SKM-1 treated with dmso at 0.1 percent for 144 hours (cell line): ENCODE results near the gene HIF1A.
"Not testable (repeated sequence)": the region's sequence is repeated elsewhere in the genome, so short reads cannot be mapped to it uniquely, and the experiment has no call there.

ENCODE experiments used
- DNase-seq: peaks from one replicate; lab custom pipeline; 2025; ENCODE audit not compliant: unreplicated experiment; lab: John Stamatoyannopoulos, UW

HIF1A gene

GRCh38 chr14:61706096-61706690 lies 10.9 kb downstream of the HIF1A start:
- no peak for DNase-seq

GRCh38 chr14:61707774-61708173 lies 12.5 kb downstream of the HIF1A start:
- not testable (repeated sequence) for DNase-seq

- not testable (repeated sequence) for DNase-seq
Measured at GRCh38 chr14:61708693-61709092, 13.4 kb downstream of the HIF1A start.

GRCh38 chr14:61710853-61711817 lies 15.8 kb downstream of the HIF1A start:
- DNase-seq = no peak

- DNase-seq = no peak
Measured at GRCh38 chr14:61712137-61712536, 16.8 kb downstream of the HIF1A start.

GRCh38 chr14:61713724-61714437 lies 18.6 kb downstream of the HIF1A start:
- no peak for DNase-seq

GRCh38 chr14:61716956-61717355 lies 21.6 kb downstream of the HIF1A start:
- DNase-seq = no peak

- no peak for DNase-seq
Measured at GRCh38 chr14:61718039-61718438, 22.7 kb downstream of the HIF1A start.

GRCh38 chr14:61719344-61720293 lies 24.3 kb downstream of the HIF1A start:
- DNase-seq = no peak

- DNase-seq = no peak
Measured at GRCh38 chr14:61720294-61720661, 25.0 kb downstream of the HIF1A start.

- no peak for DNase-seq
Measured at GRCh38 chr14:61720741-61721140, 25.4 kb downstream of the HIF1A start.

GRCh38 chr14:61724133-61724532 lies 28.8 kb downstream of the HIF1A start:
- no peak for DNase-seq

- no peak for DNase-seq
Measured at GRCh38 chr14:61726778-61727658, 31.7 kb downstream of the HIF1A start.

- no peak for DNase-seq
Measured at GRCh38 chr14:61730756-61731373, 35.6 kb downstream of the HIF1A start.

GRCh38 chr14:61733972-61734371 lies 38.7 kb downstream of the HIF1A start:
- no peak for DNase-seq

- DNase-seq = no peak
Measured at GRCh38 chr14:61736751-61737150, 41.4 kb downstream of the HIF1A start.

- no peak for DNase-seq
Measured at GRCh38 chr14:61737915-61738314, 42.6 kb downstream of the HIF1A start.

GRCh38 chr14:61739133-61739532 lies 43.8 kb downstream of the HIF1A start:
- DNase-seq = no peak

- DNase-seq = no peak
Measured at GRCh38 chr14:61742371-61742770, 47.1 kb downstream of the HIF1A start.
